ENCODE measurements around the gene PCGF5.
A peak's percentile ranks its signal among the peaks of the same experiment; 100 is the strongest.

Gene PCGF5

GRCh38 chr10:91190876-91191583, 29.4 kb upstream of the PCGF5 start:
- no peak for TF ChIP-seq Cebpa-rat (IDR thresholded peaks at IDR 0.05)
- Histone ChIP-seq H3K4me3 (no peak overlapping the region), H3K4me1 (peaks cover 7 to 23% (median 15%) of the 10 kb centered on the region in 10 experiments; a peak in 16 of 20 replicates), H3K27me3 (no peaks in the 10 kb centered on the region), H3K9ac (no peak overlapping the region), H3K9me3 (replicated peaks in 1 of 11) (peaks cover 0 to 5% (median 0%) of the 10 kb centered on the region in 11 experiments; a peak in 4 of 22 replicates), H3K36me3 (no peaks in the 10 kb centered on the region), H3K4me2 (peak overlapping the region in 7 of 11 experiments; percentile 1 to 49 (median 29); a peak in 11 of 22 replicates), H4K20me1 (peaks cover 0 to 11% (median 0%) of the 10 kb centered on the region in 11 experiments; a peak in 2 of 22 replicates), H3K27ac (0 out of 22 replicates have a peak overlapping the region, but pooled peaks of 1 of the 11 experiments have one; percentile 8)

GRCh38 chr10:91191584-91191919, 28.9 kb upstream of the PCGF5 start:
- peak overlapping the region in 6 of 11 experiments; percentile 1 to 49 (median 26); a peak in 8 of 22 replicates for H3K4me2 ChIP-seq
- H3K9me3 ChIP-seq (replicated peaks in 1 of 11): peaks cover 0 to 5% (median 0%) of the 10 kb centered on the region in 11 experiments; a peak in 4 of 22 replicates
- H3K27ac ChIP-seq: no peak overlapping the region
- peaks cover 0 to 9% (median 0%) of the 10 kb centered on the region in 11 experiments; a peak in 2 of 22 replicates for H4K20me1 ChIP-seq
- no peaks in the 10 kb centered on the region for H3K36me3 ChIP-seq
- H3K4me1 ChIP-seq: peaks cover 7 to 23% (median 15%) of the 10 kb centered on the region in 10 experiments; a peak in 16 of 20 replicates
- no peaks in the 10 kb centered on the region for H3K27me3 ChIP-seq
- no peak overlapping the region for H3K4me3 ChIP-seq
- H3K9ac ChIP-seq: no peak overlapping the region
- no peak for TF ChIP-seq Cebpa-rat (IDR thresholded peaks at IDR 0.05)

GRCh38 chr10:91194497-91195179, 25.8 kb upstream of the PCGF5 start:
- peaks cover 23 to 40% (median 32%) of the 10 kb centered on the region in 10 experiments for H3K4me1 ChIP-seq
- H3K27ac ChIP-seq: no peak overlapping the region
- peaks cover 0 to 5% (median 0%) of the 10 kb centered on the region in 11 experiments; a peak in 1 of 22 replicates for H3K9me3 ChIP-seq (replicated peaks in 1 of 11)
- no peaks in the 10 kb centered on the region for H3K36me3 ChIP-seq
- no peak for TF ChIP-seq Cebpa-rat (IDR thresholded peaks at IDR 0.05)
- peaks cover 0 to 12% (median 0%) of the 10 kb centered on the region in 11 experiments; a peak in 2 of 22 replicates for H4K20me1 ChIP-seq
- no peak overlapping the region for H3K4me3 ChIP-seq
- H3K9ac ChIP-seq: no peak overlapping the region
- no peak overlapping the region for H3K4me2 ChIP-seq
- H3K27me3 ChIP-seq: no peaks in the 10 kb centered on the region

GRCh38 chr10:91196268-91197048, 24.0 kb upstream of the PCGF5 start:
- Histone ChIP-seq H3K9me3 (replicated peaks in 1 of 11) (peaks cover 0 to 5% (median 0%) of the 10 kb centered on the region in 11 experiments; a peak in 1 of 22 replicates), H4K20me1 (peaks cover 0 to 12% (median 0%) of the 10 kb centered on the region in 11 experiments; a peak in 1 of 22 replicates), H3K4me3 (no peak overlapping the region), H3K4me1 (peaks cover 31 to 43% (median 34%) of the 10 kb centered on the region in 10 experiments), H3K27me3 (no peaks in the 10 kb centered on the region), H3K4me2 (no peak overlapping the region), H3K27ac (no peak overlapping the region), H3K9ac (no peak overlapping the region), H3K36me3 (no peaks in the 10 kb centered on the region)
- TF ChIP-seq Cebpa-rat (IDR thresholded peaks at IDR 0.05): no peak

GRCh38 chr10:91197127-91197526, 23.3 kb upstream of the PCGF5 start:
- Histone ChIP-seq H3K36me3 (no peaks in the 10 kb centered on the region), H3K4me3 (no peak overlapping the region), H3K9ac (no peak overlapping the region), H3K4me2 (no peak overlapping the region), H4K20me1 (peaks cover 0 to 12% (median 0%) of the 10 kb centered on the region in 11 experiments; a peak in 3 of 22 replicates), H3K9me3 (replicated peaks in 1 of 11) (peaks cover 0 to 5% (median 0%) of the 10 kb centered on the region in 11 experiments; a peak in 1 of 22 replicates), H3K27me3 (no peaks in the 10 kb centered on the region), H3K4me1 (peaks cover 35 to 49% (median 39%) of the 10 kb centered on the region in 10 experiments), H3K27ac (no peak overlapping the region)
- no peak for TF ChIP-seq Cebpa-rat (IDR thresholded peaks at IDR 0.05)

GRCh38 chr10:91198781-91199180, 21.7 kb upstream of the PCGF5 start:
- no peaks in the 10 kb centered on the region for H3K27me3 ChIP-seq
- peak overlapping the region in 10 of 11 experiments; percentile 2 to 71 (median 56); a peak in 17 of 22 replicates for H3K27ac ChIP-seq
- peak in 7 of 11 experiments; percentile 50 to 87 (median 54); a peak in 13 of 22 replicates for TF ChIP-seq Cebpa-rat (IDR thresholded peaks at IDR 0.05)
- H3K4me1 ChIP-seq: peaks cover 43 to 58% (median 50%) of the 10 kb centered on the region in 10 experiments
- H3K9ac ChIP-seq: peak overlapping the region in 3 of 11 experiments; percentile 11 to 52 (median 16); a peak in 4 of 22 replicates
- 0 out of 20 replicates have a peak overlapping the region, but pooled peaks of 1 of the 10 experiments have one; percentile 8 for H3K4me3 ChIP-seq
- H3K4me2 ChIP-seq: peak overlapping the region; percentile 44 to 81 (median 67)
- H3K36me3 ChIP-seq: no peaks in the 10 kb centered on the region
- peaks cover 0 to 12% (median 0%) of the 10 kb centered on the region in 11 experiments; a peak in 3 of 22 replicates for H4K20me1 ChIP-seq
- peaks cover 0 to 5% (median 0%) of the 10 kb centered on the region in 11 experiments; a peak in 1 of 22 replicates for H3K9me3 ChIP-seq (replicated peaks in 1 of 11)

GRCh38 chr10:91200314-91201212, 19.9 kb upstream of the PCGF5 start:
- TF ChIP-seq Cebpa-rat (IDR thresholded peaks at IDR 0.05): no peak
- H3K9me3 ChIP-seq (replicated peaks in 1 of 11): no peaks in the 10 kb centered on the region
- no peaks in the 10 kb centered on the region for H3K27me3 ChIP-seq
- H3K4me3 ChIP-seq: no peak overlapping the region
- H3K4me2 ChIP-seq: peak overlapping the region; percentile 50 to 87 (median 73)
- no peaks in the 10 kb centered on the region for H3K36me3 ChIP-seq
- H4K20me1 ChIP-seq: peaks cover 0 to 12% (median 0%) of the 10 kb centered on the region in 11 experiments; a peak in 3 of 22 replicates
- no peak overlapping the region for H3K9ac ChIP-seq
- peak overlapping the region in 7 of 11 experiments; percentile 6 to 48 (median 24); a peak in 4 of 22 replicates for H3K27ac ChIP-seq
- peaks cover 43 to 58% (median 50%) of the 10 kb centered on the region in 10 experiments for H3K4me1 ChIP-seq

Measured in BLaER1 treated with 17β-estradiol and CSF1 and Interleukin-3, amounts not matched to agents 10 nM and 100 nM (cell line).